ENCODE measurements around the gene PMEPA1. TPM values are rescaled to one million over a fixed set of nuclear protein-coding genes. Genes with fewer than 3 reads are reported as not detected.
A peak's percentile ranks its signal among the peaks of the same experiment; 100 is the strongest.

PMEPA1 gene
- total and polyA plus RNA-seq, 2 donors (not counting 1 experiment from before 2014, with no cell fraction given), result 9.9 to 37.4 TPM

- CTCF ChIA-PET, result interaction anchor here (1.4 kb wide), 1 partner anchor 36 kb away, joined by 4 read pairs; no protein-coding TSS in a partner anchor
- DNase-seq, result peak; percentile 7
- peak overlapping the region; percentile 15 for H3K27ac Mint-ChIP-seq
Measured at GRCh38 chr20:57658833-57659516, 50.8 kb downstream of the PMEPA1 start.

More at GRCh38 chr20:57658833-57659516, 50.8 kb downstream of the PMEPA1 start:
- WGBS (ENCODE audit: insufficient coverage), result 82% methylated on average over 25 of the region's 25 CpGs
- H2AFZ ChIP-seq (ENCODE audit: insufficient read depth, low read depth, low read length, poor library complexity, severe bottlenecking), result no peak overlapping the region
- peaks cover 53% of the 10 kb centered on the region for H3K4me1 Mint-ChIP-seq
- no peak for TF ChIP-seq CTCF (IDR thresholded peaks at IDR 0.05)
- no peak for TF ChIP-seq EZH2 (IDR thresholded peaks at IDR 0.05; ENCODE audit: borderline replicate concordance, insufficient read depth, low read depth, low read length, poor library complexity, severe bottlenecking)
- H4K20me1 ChIP-seq (ENCODE audit: control insufficient read depth, insufficient read depth, low read length, poor library complexity, severe bottlenecking), result peaks cover 92% of the 10 kb centered on the region
- no peak overlapping the region for H3K4me3 ChIP-seq (ENCODE audit: control extremely low read depth in 1 of 5, extremely low read depth in 1 of 5, insufficient read depth in 1 of 5, low read depth in 2 of 5, low read length in 4 of 5)
- H3K4me1 ChIP-seq (ENCODE audit: control insufficient read depth in 2 of 2, insufficient read depth in 2 of 2, low read length in 2 of 2), result peaks cover 4 to 25% of the 10 kb centered on the region in 2 donors
- peaks cover 3 to 43% of the 10 kb centered on the region in 2 experiments for H3K36me3 ChIP-seq (replicated peaks in 1 of 2; ENCODE audit: control extremely low read depth in 1 of 2, control insufficient read depth in 1 of 2, extremely low read depth in 1 of 2, insufficient read depth in 2 of 2, low read length in 1 of 2)
- H3K4me3 Mint-ChIP-seq, result no peak overlapping the region
- no peaks in the 10 kb centered on the region for H3K27me3 Mint-ChIP-seq
- H3K4me2 ChIP-seq (replicated peaks; ENCODE audit: low read depth, low read length, poor library complexity, severe bottlenecking), result no peak overlapping the region
- H3K9me3 ChIP-seq (ENCODE audit: control extremely low read depth in 1 of 3, control insufficient read depth in 2 of 3, insufficient read depth in 1 of 3, low read length in 2 of 3), result no peaks in the 10 kb centered on the region
- intact Hi-C loops (cut with micrococcal nuclease), result loop anchor here (10.0 kb wide), 1 partner anchor 186 kb away; no protein-coding TSS in a partner anchor
- no peak for ATAC-seq (ENCODE audit: low read depth)
- H3K27ac ChIP-seq (ENCODE audit: low read length in 2 of 2), result no peak overlapping the region
- H3K27me3 ChIP-seq (replicated peaks in 1 of 4; ENCODE audit: control extremely low read depth in 1 of 4, control insufficient read depth in 3 of 4, insufficient read depth in 4 of 4, low read length in 3 of 4), result no peaks in the 10 kb centered on the region
- POLR2A ChIA-PET, result interaction anchor here (0.5 kb wide), 1 partner anchor 92 kb away, joined by 3 read pairs; no protein-coding TSS in a partner anchor
- no peak overlapping the region for H3K9ac ChIP-seq (ENCODE audit: low read length)
- peaks cover 46% of the 10 kb centered on the region for H3K79me2 ChIP-seq (ENCODE audit: control insufficient read depth, insufficient read depth, low read length)
- H3K9me3 Mint-ChIP-seq (ENCODE audit: insufficient read depth), result no peaks in the 10 kb centered on the region
